Measurements from ENCODE around the gene PPP4R2. TPM values are rescaled to one million over a fixed set of nuclear protein-coding genes. Genes with fewer than 3 reads are reported as not detected.

Gene PPP4R2
- total and polyA plus RNA-seq, 2 of the 4 experiments (the other 2 are of a cell fraction): 13.5 to 31.4 TPM

GRCh38 chr3:73086071-73086494 is 89.5 kb downstream of the PPP4R2 start:
- DNase-seq (peak; percentile 43), ATAC-seq (ENCODE audit: low read depth) (peak; percentile 92)

More at GRCh38 chr3:73086071-73086494, 89.5 kb downstream of the PPP4R2 start:
- Histone ChIP-seq H3K9me3 (ENCODE audit: control insufficient read depth, insufficient read depth, low read length) (no peaks in the 10 kb centered on the region), H3K27ac (ENCODE audit: insufficient read depth, low read length) (no peak overlapping the region), H3K79me1 (ENCODE audit: low read depth in 1 of 2, low read length in 2 of 2) (no peaks in the 10 kb centered on the region), H3K9me1 (ENCODE audit: insufficient read depth, low read length) (no peaks in the 10 kb centered on the region), H3K4me3 (ENCODE audit: insufficient read depth, low read depth, low read length) (no peak overlapping the region), H2AK5ac (ENCODE audit: low read depth, low read length) (no peak overlapping the region), H3K23ac (ENCODE audit: low read depth, low read length) (no peak overlapping the region), H4K91ac (ENCODE audit: insufficient read depth, low read depth, low read length) (no peak overlapping the region), H3K36me3 (ENCODE audit: control insufficient read depth, insufficient read depth, low read length) (no peaks in the 10 kb centered on the region), H2BK5ac (ENCODE audit: low read depth, low read length, poor library complexity, severe bottlenecking) (no peak overlapping the region), H2AFZ (replicated peaks; ENCODE audit: low read length, poor library complexity) (no peak overlapping the region), H4K8ac (ENCODE audit: low read depth in 2 of 2, low read length in 2 of 2) (no peak overlapping the region), H3K27me3 (ENCODE audit: control insufficient read depth, insufficient read depth, low read length) (peaks cover 5% of the 10 kb centered on the region; the same call in 1 of the 2 replicates), H2BK15ac (ENCODE audit: low read depth, low read length) (no peak overlapping the region), H3K18ac (ENCODE audit: low read depth, low read length) (no peak overlapping the region), H2AK9ac (replicated peaks; ENCODE audit: low read depth, low read length, poor library complexity) (no peak overlapping the region), H2BK20ac (ENCODE audit: low read depth, low read length) (no peak overlapping the region), H3K4ac (ENCODE audit: low read depth, low read length) (no peak overlapping the region), H3K4me1 (ENCODE audit: control insufficient read depth, insufficient read depth, low read length) (peaks cover 2% of the 10 kb centered on the region; the same call in 1 of the 2 replicates), H4K5ac (ENCODE audit: low read depth, low read length) (no peak overlapping the region), H3K56ac (ENCODE audit: extremely low read depth, insufficient read depth, low read length) (no peak overlapping the region), H3K9ac (ENCODE audit: low read depth, low read length) (no peak overlapping the region), H4K20me1 (ENCODE audit: insufficient read depth, low read length) (no peaks in the 10 kb centered on the region), H3K14ac (replicated peaks; ENCODE audit: low read depth, low read length) (no peak overlapping the region), H2BK120ac (ENCODE audit: low read depth, low read length) (no peak overlapping the region), H3K4me2 (ENCODE audit: low read depth, low read length) (0 out of 2 replicates have a peak overlapping the region, but pooled peaks have one; percentile 46)
- CTCF ChIA-PET: interaction anchor here (0.6 to 1.5 kb wide), 4 partner anchors 151 to 238 kb away, joined by 3 to 10 read pairs (median 3); partner anchors contain the start of gene SHQ1
- intact Hi-C loops (cut with micrococcal nuclease): loop anchor here (1.0 to 5.0 kb wide), 6 partner anchors 148 to 1374 kb away; no protein-coding TSS in a partner anchor
- BruUV-seq (replicated peaks): no TSS peak
- POLR2A ChIA-PET (ENCODE audit: unreplicated experiment): no interaction called here
- TF ChIP-seq NFE2L2 (IDR thresholded peaks at IDR 0.05; ENCODE audit: low read depth, low read length) (no peak), MXI1 (IDR thresholded peaks at IDR 0.05; ENCODE audit: borderline replicate concordance, low read depth, low read length) (no peak), SMC3 (IDR thresholded peaks at IDR 0.05; ENCODE audit: low read depth, low read length) (peak; percentile 87), RAD21 (IDR thresholded peaks at IDR 0.05; ENCODE audit: low read length) (peak; percentile 94)
- TF ChIP-seq, protein P1, sequence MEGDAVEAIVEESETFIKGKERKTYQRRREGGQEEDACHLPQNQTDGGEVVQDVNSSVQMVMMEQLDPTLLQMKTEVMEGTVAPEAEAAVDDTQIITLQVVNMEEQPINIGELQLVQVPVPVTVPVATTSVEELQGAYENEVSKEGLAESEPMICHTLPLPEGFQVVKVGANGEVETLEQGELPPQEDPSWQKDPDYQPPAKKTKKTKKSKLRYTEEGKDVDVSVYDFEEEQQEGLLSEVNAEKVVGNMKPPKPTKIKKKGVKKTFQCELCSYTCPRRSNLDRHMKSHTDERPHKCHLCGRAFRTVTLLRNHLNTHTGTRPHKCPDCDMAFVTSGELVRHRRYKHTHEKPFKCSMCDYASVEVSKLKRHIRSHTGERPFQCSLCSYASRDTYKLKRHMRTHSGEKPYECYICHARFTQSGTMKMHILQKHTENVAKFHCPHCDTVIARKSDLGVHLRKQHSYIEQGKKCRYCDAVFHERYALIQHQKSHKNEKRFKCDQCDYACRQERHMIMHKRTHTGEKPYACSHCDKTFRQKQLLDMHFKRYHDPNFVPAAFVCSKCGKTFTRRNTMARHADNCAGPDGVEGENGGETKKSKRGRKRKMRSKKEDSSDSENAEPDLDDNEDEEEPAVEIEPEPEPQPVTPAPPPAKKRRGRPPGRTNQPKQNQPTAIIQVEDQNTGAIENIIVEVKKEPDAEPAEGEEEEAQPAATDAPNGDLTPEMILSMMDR (conservative IDR thresholded peaks at IDR 0.05; ENCODE audit: low read depth, low read length): peak; percentile 92
- dilution Hi-C loops (cut with HindIII; ENCODE audit: low sequenced_read_pairs, unreplicated experiment): no loop called here
- 35% methylated on average over 2 of the region's 8 CpGs; no CpG with 5 or more reads in 1 of the 2 experiments for WGBS, 2 experiments (ENCODE audit: extremely low coverage in 2 of 2, insufficient read length in 1 of 2)
- in situ Hi-C loops (cut with MboI; ENCODE audit: low sequenced_read_pairs): loop anchor here (25.0 kb wide), 2 partner anchors 649 to 1199 kb away; partner anchors contain the start of gene RYBP
